ENCODE results near the gene XRCC6.
A peak's percentile ranks its signal among the peaks of the same experiment; 100 is the strongest.

Gene XRCC6

DNA sequence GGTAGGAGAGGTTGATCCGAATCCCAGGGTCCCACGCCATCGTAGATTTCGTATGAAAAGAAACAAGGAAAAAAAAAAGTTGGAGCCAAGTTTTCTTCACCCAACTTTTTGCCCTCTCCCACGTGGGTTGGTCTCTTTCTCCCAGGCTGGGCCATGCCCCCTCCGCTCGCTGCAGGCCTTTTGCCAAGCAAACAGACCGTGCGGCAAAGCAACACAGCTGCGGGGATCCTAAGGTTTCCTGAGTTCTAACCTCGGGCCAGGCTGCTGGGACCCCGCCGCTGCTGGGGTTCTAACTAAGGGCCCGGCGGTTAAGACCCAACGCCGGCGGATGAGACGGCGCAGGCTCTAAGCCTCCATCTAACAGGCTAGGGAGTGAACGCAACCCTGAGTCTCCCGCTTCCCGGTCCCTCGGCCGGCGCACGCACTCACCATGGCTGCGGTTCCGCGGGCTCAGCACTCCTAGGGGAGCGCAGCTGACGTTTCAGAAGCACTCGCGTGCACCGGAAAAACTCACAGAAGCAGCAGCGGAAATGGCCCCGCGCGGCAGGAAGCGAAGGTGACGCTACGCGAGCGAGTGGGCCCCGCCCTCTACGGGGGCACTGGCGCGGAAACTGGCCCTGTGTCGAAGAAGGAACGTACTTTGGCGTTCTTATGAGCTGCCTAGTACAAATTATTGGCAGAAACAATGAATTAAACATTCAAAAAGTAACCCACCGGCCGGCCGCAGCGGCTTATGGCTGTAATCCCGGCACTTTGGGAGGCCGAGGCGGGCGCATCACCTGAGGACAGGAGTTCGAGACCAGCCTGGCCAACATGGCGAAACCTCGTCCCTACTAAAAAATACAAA lies 67.5 kb downstream of the XRCC6 start, which contains the start of gene SNU13:
SNU13 (minus strand) TSS at position 503 of the 847 bp plus-strand sequence; CDS start at position 432, 71 bp downstream.
- DNase-seq, result peak; percentile 91

- no peak for DNase-seq
These were observed 69.4 kb downstream of the XRCC6 start for GRCh38 chr22:41690476-41690875.

GRCh38 chr22:41695211-41695610 lies 74.1 kb downstream of the XRCC6 start:
- no peak for DNase-seq

GRCh38 chr22:41696703-41697102 lies 75.6 kb downstream of the XRCC6 start:
- no peak for DNase-seq

- peak; percentile 96 for DNase-seq
These were observed 76.2 kb downstream of the XRCC6 start for GRCh38 chr22:41697126-41697775.

DNA sequence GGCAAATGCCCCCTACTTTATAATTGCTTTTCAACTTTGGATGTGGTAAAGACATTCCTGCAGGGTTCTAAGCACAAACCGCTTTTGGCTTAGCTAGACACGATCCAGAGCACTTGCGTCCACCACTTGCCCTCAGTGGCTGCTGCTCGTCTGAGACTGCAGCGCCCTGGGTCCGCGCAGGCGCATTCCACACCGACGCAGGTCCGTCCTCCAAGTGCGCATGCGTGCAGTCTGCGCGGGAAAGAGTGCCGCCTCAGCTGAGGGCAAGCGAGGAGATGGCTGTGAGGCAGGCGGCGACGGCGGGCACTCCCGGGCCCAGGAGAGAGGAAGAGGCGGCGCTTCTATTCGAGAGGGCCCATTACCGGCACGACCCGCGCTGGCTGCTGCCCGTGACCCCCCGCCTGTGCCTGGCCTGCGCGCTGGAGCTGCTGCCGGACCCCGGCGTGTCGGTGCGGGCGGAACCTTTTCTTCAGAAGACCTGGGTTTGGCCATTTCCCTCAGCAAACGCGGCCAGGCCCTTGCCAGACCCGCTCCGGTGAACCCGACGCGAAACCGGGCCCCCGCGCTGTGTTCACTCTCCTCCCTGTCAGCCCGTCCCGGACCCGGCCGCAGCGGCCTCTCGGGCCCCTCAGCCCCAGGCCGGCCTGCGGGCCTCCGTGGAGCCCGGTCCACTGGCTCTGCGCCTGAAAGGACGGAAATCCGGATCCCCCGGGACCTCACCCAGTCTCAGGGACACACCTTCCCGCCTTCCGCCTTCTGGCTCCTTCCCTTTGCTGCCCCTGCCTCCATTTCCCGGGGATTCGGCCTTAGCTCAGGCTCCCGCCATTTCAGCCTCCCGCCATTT lies 78.4 kb downstream of the XRCC6 start, which contains the start of gene MEI1:
MEI1 (plus strand) TSS at position 240 of the 844 bp plus-strand sequence; CDS start at position 276, 36 bp downstream.
- DNase-seq, result peak; percentile 93

DNA sequence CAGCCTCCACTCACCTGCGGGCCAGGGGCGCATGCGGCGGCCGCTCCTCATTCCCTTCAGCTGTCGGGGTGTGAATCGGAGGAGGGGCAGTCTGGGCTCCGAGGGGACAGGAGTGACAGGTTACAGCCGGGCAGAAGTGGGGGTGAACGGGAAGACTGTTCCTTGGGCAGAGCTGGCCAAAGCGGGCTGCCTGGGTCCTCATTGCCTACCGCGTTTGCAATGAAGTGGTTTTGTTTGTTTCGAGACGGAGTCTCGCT lies 78.9 kb downstream of the XRCC6 start:
- no peak for DNase-seq

GRCh38 chr22:41702763-41703162 lies 81.7 kb downstream of the XRCC6 start:
- DNase-seq, result no peak

DNA sequence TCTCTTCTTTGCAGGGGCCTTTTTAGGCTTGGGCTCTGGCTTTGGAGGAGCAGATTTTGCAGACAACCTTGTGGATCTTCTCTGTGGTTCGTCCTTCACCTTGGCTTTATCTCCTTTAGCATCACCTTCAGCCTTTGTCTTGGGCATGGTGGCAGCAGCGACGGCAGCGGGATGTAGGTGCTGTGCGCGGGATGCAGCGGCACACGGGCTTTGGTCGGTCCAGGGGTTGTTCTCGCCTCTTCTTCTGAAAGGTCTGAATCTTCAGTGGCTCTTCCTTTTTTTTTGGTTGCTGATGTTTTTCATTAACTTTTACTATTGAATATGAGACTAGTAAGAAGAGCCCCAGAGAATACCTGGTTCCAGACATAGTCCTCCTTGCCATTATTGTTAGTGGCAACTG lies 88.2 kb downstream of the XRCC6 start:
- DNase-seq, result no peak

GRCh38 chr22:41713004-41713403 lies 91.9 kb downstream of the XRCC6 start:
- DNase-seq, result no peak

All from stimulated activated CD4-positive, alpha-beta T cell treated with anti-CD3 and anti-CD28 coated beads, Interleukin-4, amount 100 ng/mL, for 1 hour (primary cell).